Subcutaneous abdominal adipose tissue (tissue), 5 donors: ENCODE measurements around the gene ENTHD1.

Source experiments
- H3K27ac ChIP-seq: one replicate; pipeline ENCODE4 v1.7.0; 2013; ENCODE audit warnings: low read depth, mild to moderate bottlenecking, inconsistent platforms, low read length, moderate library complexity
- H3K27me3 ChIP-seq, 5 donors: one replicate each; pipeline ENCODE4 v1.7.0; 2013; ENCODE audit warnings: low read length in 5 of 5, inconsistent platforms in 1 of 5; ENCODE audit not compliant: control insufficient read depth in 5 of 5, insufficient read depth in 4 of 5
- H3K36me3 ChIP-seq, 5 donors: one replicate each; pipeline ENCODE4 v1.7.0; 2013; ENCODE audit warnings: low read length in 5 of 5; ENCODE audit not compliant: control insufficient read depth in 5 of 5, insufficient read depth in 5 of 5
- H3K4me1 ChIP-seq, 5 donors: one replicate each; pipeline ENCODE4 v1.7.0; 2013; ENCODE audit warnings: low read length in 5 of 5, mild to moderate bottlenecking in 3 of 5, moderate library complexity in 1 of 5; ENCODE audit not compliant: control insufficient read depth in 5 of 5, insufficient read depth in 5 of 5
- H3K4me3 ChIP-seq, 5 donors: one replicate each; pipeline ENCODE4 v1.7.0; 2013; ENCODE audit warnings: low read length in 5 of 5, low read depth in 1 of 5
- H3K9ac ChIP-seq, 5 donors: one replicate each; pipeline ENCODE4 v1.7.0; 2013; ENCODE audit warnings: low read length in 5 of 5, mild to moderate bottlenecking in 4 of 5, moderate library complexity in 3 of 5
- H3K9me3 ChIP-seq, 5 donors: one replicate each; pipeline ENCODE4 v1.7.0; 2013; ENCODE audit warnings: low read length in 5 of 5; ENCODE audit not compliant: control insufficient read depth in 5 of 5
- donor health status: healthy.
- donor health status: healthy.
- donor health status: healthy.
- donor health status: healthy.
- donor health status: healthy.

The ENTHD1 gene

GRCh38 chr22:39773976-39774539 lies 119.5 kb downstream of the ENTHD1 start:
- Histone ChIP-seq H3K36me3 (no peaks in the 10 kb centered on the region), H3K9ac (no peak overlapping the region), H3K4me1 (peaks cover 0 to 4% (median 0%) of the 10 kb centered on the region in 5 donors), H3K27ac (no peak overlapping the region), H3K9me3 (peaks cover 0 to 3% (median 0%) of the 10 kb centered on the region in 5 donors), H3K4me3 (no peak overlapping the region), H3K27me3 (peaks cover 0 to 4% (median 0%) of the 10 kb centered on the region in 5 donors)

GRCh38 chr22:39773503-39773902 lies 120.1 kb downstream of the ENTHD1 start:
- Histone ChIP-seq H3K27ac (no peak overlapping the region), H3K9ac (no peak overlapping the region), H3K4me1 (peaks cover 0 to 4% (median 0%) of the 10 kb centered on the region in 5 donors), H3K27me3 (peaks cover 0 to 4% (median 0%) of the 10 kb centered on the region in 5 donors), H3K9me3 (peaks cover 0 to 3% (median 0%) of the 10 kb centered on the region in 5 donors), H3K36me3 (no peaks in the 10 kb centered on the region), H3K4me3 (no peak overlapping the region)

GRCh38 chr22:39771486-39771885 lies 122.1 kb downstream of the ENTHD1 start:
- no peak overlapping the region for H3K9ac ChIP-seq
- peaks cover 0 to 3% (median 0%) of the 10 kb centered on the region in 5 donors for H3K9me3 ChIP-seq
- H3K27me3 ChIP-seq: peaks cover 0 to 2% (median 0%) of the 10 kb centered on the region in 5 donors
- no peaks in the 10 kb centered on the region for H3K36me3 ChIP-seq
- no peak overlapping the region for H3K4me3 ChIP-seq
- H3K27ac ChIP-seq: no peak overlapping the region
- H3K4me1 ChIP-seq: peaks cover 0 to 4% (median 0%) of the 10 kb centered on the region in 5 donors

DNA sequence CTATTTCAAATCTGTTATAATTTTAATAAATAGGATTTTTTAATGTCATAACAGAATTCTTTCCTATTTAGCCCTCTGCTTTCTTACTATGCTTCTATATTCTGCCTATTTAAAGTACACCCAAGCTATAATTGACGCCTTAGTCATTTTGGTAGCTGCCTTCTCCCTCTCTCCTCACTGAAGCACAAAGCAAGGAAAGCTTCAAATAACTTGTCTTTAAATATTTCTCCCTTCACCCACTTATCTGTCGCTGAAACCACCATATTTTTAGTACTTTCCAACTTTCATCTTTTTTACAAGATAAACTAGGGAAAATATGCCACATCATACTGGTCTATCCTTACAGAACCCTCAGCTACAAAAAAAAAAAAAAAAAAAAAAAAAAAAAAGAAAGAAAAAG lies 127.9 kb downstream of the ENTHD1 start:
- Histone ChIP-seq H3K27me3 (peaks cover 0 to 2% (median 0%) of the 10 kb centered on the region in 5 donors), H3K36me3 (no peaks in the 10 kb centered on the region), H3K9me3 (no peaks in the 10 kb centered on the region), H3K4me3 (no peak overlapping the region), H3K27ac (no peak overlapping the region), H3K9ac (no peak overlapping the region), H3K4me1 (no peaks in the 10 kb centered on the region)

DNA sequence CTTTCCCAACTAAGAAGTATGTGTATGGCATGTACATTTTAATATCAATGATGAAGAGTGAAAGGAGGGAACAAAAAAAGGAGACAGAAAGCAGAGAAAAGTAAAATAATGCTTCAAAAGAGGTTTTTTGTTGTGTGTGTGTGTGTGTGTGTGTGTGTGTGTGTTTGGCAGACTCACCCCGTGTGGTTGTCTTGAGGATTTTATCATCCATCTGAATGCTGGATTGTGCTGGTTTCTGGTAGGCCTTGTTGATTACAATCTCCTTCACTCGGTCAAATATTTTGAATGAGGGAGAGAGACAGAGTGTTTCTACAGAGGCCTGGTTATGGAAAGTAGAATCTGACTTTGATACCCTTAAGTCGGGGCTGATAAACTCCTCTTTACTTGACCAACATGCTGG lies 128.5 kb downstream of the ENTHD1 start:
- H3K4me3 ChIP-seq: no peak overlapping the region
- H3K27me3 ChIP-seq: no peaks in the 10 kb centered on the region
- peaks cover 0 to 4% (median 0%) of the 10 kb centered on the region in 5 donors for H3K9me3 ChIP-seq
- H3K9ac ChIP-seq: no peak overlapping the region
- H3K4me1 ChIP-seq: no peaks in the 10 kb centered on the region
- H3K27ac ChIP-seq: no peak overlapping the region
- no peaks in the 10 kb centered on the region for H3K36me3 ChIP-seq

DNA sequence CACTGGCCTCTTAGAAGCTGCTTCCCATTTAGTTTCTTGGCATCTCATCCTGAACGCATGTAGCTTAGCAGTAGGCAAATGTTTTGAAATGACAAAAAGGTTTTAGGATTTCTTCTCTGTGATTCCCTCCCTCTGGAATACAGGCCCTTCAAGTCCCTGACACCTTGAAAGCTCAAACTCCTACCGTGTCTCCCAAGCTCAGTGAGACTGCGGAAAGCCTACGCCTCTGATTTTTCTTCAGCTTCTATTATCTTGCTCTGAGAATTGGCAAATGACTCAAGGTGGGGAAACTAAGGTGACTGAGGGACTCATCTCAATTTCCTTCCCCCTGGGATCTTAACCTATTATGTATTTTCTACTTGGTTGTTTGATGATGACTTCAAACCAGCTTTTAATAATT lies 130.3 kb downstream of the ENTHD1 start:
- H3K9ac ChIP-seq: no peak overlapping the region
- H3K27me3 ChIP-seq: no peaks in the 10 kb centered on the region
- H3K9me3 ChIP-seq: peaks cover 0 to 4% (median 0%) of the 10 kb centered on the region in 5 donors
- no peaks in the 10 kb centered on the region for H3K36me3 ChIP-seq
- no peaks in the 10 kb centered on the region for H3K4me1 ChIP-seq
- no peak overlapping the region for H3K4me3 ChIP-seq
- no peak overlapping the region for H3K27ac ChIP-seq

DNA sequence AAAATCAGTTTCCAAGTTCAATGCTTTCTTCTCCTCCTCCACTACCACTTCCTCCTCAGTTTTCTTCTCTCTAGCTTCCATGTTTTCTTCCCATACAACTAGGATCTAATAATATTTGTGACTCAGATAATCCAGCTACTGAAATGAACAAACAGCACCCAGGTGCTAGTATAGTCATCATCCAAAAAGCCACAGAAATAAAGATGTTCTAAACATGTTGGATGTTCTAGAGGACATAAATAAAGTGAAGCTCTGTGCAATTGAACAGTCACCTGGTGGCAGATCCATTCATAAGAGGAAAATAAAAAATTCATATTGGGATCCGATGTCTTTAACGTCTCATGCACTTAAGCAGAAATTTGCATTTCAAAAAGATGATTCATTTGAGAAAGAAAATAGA lies 142.8 kb downstream of the ENTHD1 start:
- Histone ChIP-seq H3K36me3 (no peaks in the 10 kb centered on the region), H3K9me3 (no peaks in the 10 kb centered on the region), H3K27ac (no peak overlapping the region), H3K4me3 (no peak overlapping the region), H3K4me1 (no peaks in the 10 kb centered on the region), H3K9ac (no peak overlapping the region), H3K27me3 (peaks cover 0 to 6% (median 4%) of the 10 kb centered on the region in 5 donors)

DNA sequence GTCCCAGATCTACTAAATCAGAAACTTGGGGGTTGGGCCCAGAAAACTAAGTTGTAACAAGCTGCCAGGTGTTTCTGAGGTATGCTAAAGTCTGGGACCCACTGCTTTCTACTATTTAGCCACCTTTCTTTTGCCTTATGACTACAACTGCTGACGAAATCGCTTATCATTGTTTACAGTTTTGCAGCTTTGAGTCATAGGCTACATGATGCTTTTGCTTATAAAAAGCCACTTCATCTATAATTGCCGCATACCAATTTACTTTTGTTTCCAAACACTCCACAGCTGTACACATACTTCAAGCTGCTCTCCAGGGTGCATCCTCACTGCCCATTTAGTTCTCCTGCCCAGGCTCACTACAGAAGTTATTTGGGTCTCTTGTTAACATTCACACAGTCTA lies 144.7 kb downstream of the ENTHD1 start:
- no peak overlapping the region for H3K4me3 ChIP-seq
- H3K27me3 ChIP-seq: no peaks in the 10 kb centered on the region
- H3K4me1 ChIP-seq: no peaks in the 10 kb centered on the region
- no peak overlapping the region for H3K9ac ChIP-seq
- H3K9me3 ChIP-seq: no peaks in the 10 kb centered on the region
- H3K27ac ChIP-seq: no peak overlapping the region
- no peaks in the 10 kb centered on the region for H3K36me3 ChIP-seq

GRCh38 chr22:39746600-39747262 lies 146.8 kb downstream of the ENTHD1 start:
- Histone ChIP-seq H3K27ac (no peak overlapping the region), H3K4me3 (no peak overlapping the region), H3K9me3 (no peaks in the 10 kb centered on the region), H3K9ac (no peak overlapping the region), H3K27me3 (no peaks in the 10 kb centered on the region), H3K36me3 (no peaks in the 10 kb centered on the region), H3K4me1 (no peaks in the 10 kb centered on the region)

DNA sequence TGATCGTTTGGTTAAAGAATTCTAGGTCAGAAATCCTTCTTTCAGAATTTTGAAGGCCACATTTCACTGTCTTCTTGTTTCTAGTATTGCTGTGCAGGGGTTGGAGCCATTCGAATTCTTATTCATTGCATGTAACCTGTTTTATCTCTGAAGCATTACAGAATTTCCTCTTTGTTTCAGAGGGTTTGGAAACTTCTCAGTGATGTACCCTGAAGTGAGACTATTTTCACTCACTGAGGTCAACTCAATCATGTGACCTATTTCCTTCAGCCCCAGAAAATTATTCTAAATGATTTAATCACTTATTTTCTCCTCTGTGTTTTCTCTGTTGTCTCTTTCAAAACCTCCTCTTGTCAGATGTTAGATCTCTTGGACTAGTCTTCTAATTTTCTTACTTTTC lies 147.8 kb downstream of the ENTHD1 start:
- Histone ChIP-seq H3K4me3 (no peak overlapping the region), H3K9ac (no peak overlapping the region), H3K4me1 (no peaks in the 10 kb centered on the region), H3K36me3 (no peaks in the 10 kb centered on the region), H3K27me3 (no peaks in the 10 kb centered on the region), H3K9me3 (no peaks in the 10 kb centered on the region), H3K27ac (no peak overlapping the region)
